CD8-positive, alpha-beta memory T cell (primary cell): ENCODE results near the gene SLC25A30. TPM values are rescaled to one million over a fixed set of nuclear protein-coding genes. Genes with fewer than 3 reads are reported as not detected.
"Not testable (repeated sequence)": the region's sequence is repeated elsewhere in the genome, so short reads cannot be mapped to it uniquely, and the experiment has no call there.

Experiments
- CTCF ChIA-PET: fragments of 350-600 bp; sonication (Branson Sonifier 250); formaldehyde crosslinking; loops from one replicate; lab custom pipeline; 2021; ENCODE audit warnings: antibody characterized with exemption; lab: Charles Lee
- POLR2A ChIA-PET: fragments of 350-600 bp; sonication (Branson Sonifier 250); formaldehyde crosslinking; loops from one replicate; lab custom pipeline; 2021; ENCODE audit warnings: antibody characterized with exemption; lab: Charles Lee
- DNase-seq, 5 donors: peaks; one replicate each; pipeline versions ENCODE4 v3.0.0 to v3.0.0-alpha.2; 2020 to 2022; ENCODE audit warnings: mixed read lengths in 1 of 5
- H3K27ac ChIP-seq: one replicate; pipeline ENCODE4 v1.7.0; 2013; ENCODE audit warnings: low read depth, mild to moderate bottlenecking, low read length, moderate library complexity
- H3K27me3 ChIP-seq: 2 replicates; pipeline ENCODE4 v1.7.0; 2013; ENCODE audit warnings: low read length, mild to moderate bottlenecking; ENCODE audit not compliant: insufficient read depth, poor library complexity, severe bottlenecking
- H3K36me3 ChIP-seq: 2 replicates; pipeline ENCODE4 v1.7.0; 2013; ENCODE audit warnings: mild to moderate bottlenecking, low read length, moderate library complexity; ENCODE audit not compliant: insufficient read depth
- H3K4me1 ChIP-seq: 2 replicates; pipeline ENCODE4 v1.7.0; 2013; ENCODE audit warnings: mild to moderate bottlenecking, low read length, moderate library complexity; ENCODE audit not compliant: insufficient read depth
- H3K4me3 ChIP-seq: 2 replicates; pipeline ENCODE4 v1.7.0; 2013; ENCODE audit warnings: mild to moderate bottlenecking, low read length
- H3K9me3 ChIP-seq: 2 replicates; pipeline ENCODE4 v1.7.0; 2013; ENCODE audit warnings: mild to moderate bottlenecking, low read length
- H3K27ac Mint-ChIP-seq, 8 donors: one replicate each; pipeline ENCODE4 v1.8.0; 2020 to 2021; ENCODE audit warnings: mixed read lengths in 8 of 8, mild to moderate bottlenecking in 6 of 8, inconsistent platforms in 3 of 8, moderate library complexity in 3 of 8
- H3K27me3 Mint-ChIP-seq, 2 donors: one replicate each; pipeline ENCODE4 v1.8.0; 2020 to 2021; ENCODE audit warnings: mixed read lengths in 2 of 2, mild to moderate bottlenecking in 1 of 2, moderate library complexity in 1 of 2
- H3K36me3 Mint-ChIP-seq, 3 donors: one replicate each; pipeline ENCODE4 v1.8.0; 2020 to 2021; ENCODE audit warnings: mixed read lengths in 3 of 3, inconsistent platforms in 1 of 3, mild to moderate bottlenecking in 1 of 3
- H3K4me1 Mint-ChIP-seq, 3 donors: one replicate each; pipeline ENCODE4 v1.8.0; 2020 to 2021; ENCODE audit warnings: mixed read lengths in 3 of 3, inconsistent platforms in 1 of 3, mild to moderate bottlenecking in 1 of 3
- H3K4me3 Mint-ChIP-seq, 7 donors: one replicate each; pipeline ENCODE4 v1.8.0; 2020 to 2021; ENCODE audit warnings: mixed read lengths in 7 of 7, mild to moderate bottlenecking in 6 of 7, moderate library complexity in 4 of 7, inconsistent platforms in 2 of 7
- H3K9me3 Mint-ChIP-seq, 5 donors: one replicate each; pipeline ENCODE4 v1.8.0; 2020 to 2022; ENCODE audit warnings: mixed read lengths in 5 of 5, mild to moderate bottlenecking in 3 of 5, moderate library complexity in 2 of 5, inconsistent platforms in 1 of 5
- polyA plus RNA-seq: library from polyadenylated mRNA; unstranded; fragments of 300-500 nt; fragmentation: Illumina TruSeq; gene quantifications from one replicate; pipeline ENCODE4 v1.2.3, GENCODE V29; 2021
- total RNA-seq, 2 experiments: library from RNA; stranded (reverse); gene quantifications; one replicate each; pipeline ENCODE4 v1.2.3, GENCODE V29; 2021

Gene SLC25A30
- total and polyA plus RNA-seq, 3 experiments from 2014 or later, result 1.7 to 29.8 (median 27.2) TPM

DNA sequence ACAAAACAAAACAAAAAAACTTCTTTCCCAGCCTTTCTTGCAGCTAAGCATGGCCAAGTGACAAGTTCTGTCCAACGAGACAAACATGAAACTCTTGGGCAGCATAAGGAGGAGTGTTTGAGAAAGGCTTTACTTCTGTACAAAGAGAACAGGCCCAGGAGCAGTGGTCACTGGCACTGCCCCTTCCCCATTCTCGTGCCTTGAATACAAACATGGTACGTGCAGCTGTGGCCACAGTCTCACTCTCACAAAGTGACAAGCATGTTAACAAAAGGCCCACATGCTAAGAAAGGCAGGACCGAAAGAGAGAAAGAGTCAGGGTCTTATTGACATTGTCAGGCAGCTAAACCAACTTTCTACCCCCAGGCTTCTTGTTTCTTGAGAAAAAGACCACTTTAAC, 19.8 kb upstream of the SLC25A30 start:
- peaks cover 0 to under 1% (median 0%) of the 10 kb centered on the region in 3 donors for H3K36me3 Mint-ChIP-seq
- H3K4me3 Mint-ChIP-seq, result no peak overlapping the region
- CTCF ChIA-PET, result no interaction called here

DNA sequence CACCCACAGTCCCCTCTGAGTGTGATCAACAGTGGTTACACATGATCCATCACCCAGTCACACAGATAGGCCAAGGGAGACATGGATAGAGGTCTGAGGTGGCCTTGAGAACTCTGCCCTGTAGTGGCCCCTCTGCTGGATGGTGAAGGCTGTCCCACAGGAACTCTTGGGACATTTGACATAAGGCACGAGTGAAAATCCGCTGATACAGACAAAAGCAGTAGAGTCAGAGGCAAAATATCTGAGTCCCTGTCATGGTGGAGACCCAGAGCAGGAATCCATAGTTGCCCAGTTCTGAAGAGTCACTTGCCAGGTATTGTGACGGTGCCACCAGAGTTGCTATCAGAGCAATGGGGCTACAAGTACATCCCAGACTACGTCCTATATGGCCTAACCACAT, 18.8 kb upstream of the SLC25A30 start:
- H3K36me3 ChIP-seq, result no peaks in the 10 kb centered on the region
- CTCF ChIA-PET, result no interaction called here
- H3K27me3 ChIP-seq, result no peaks in the 10 kb centered on the region
- Mint-ChIP-seq H3K4me1 (peaks cover 5 to 6% (median 6%) of the 10 kb centered on the region in 3 donors), H3K36me3 (no peaks in the 10 kb centered on the region), H3K9me3 (no peaks in the 10 kb centered on the region), H3K27ac (no peak overlapping the region), H3K27me3 (peaks cover 0 to 5% of the 10 kb centered on the region in 2 donors), H3K4me3 (no peak overlapping the region)
- POLR2A ChIA-PET, result no interaction called here
- H3K27ac ChIP-seq, result no peak overlapping the region
- DNase-seq, result no peak
- no peaks in the 10 kb centered on the region for H3K9me3 ChIP-seq
- peaks cover 5% of the 10 kb centered on the region for H3K4me1 ChIP-seq
- H3K4me3 ChIP-seq, result no peak overlapping the region

More for the DNA sequence above, 19.8 kb upstream of the SLC25A30 start:
- H3K9me3 ChIP-seq, result no peaks in the 10 kb centered on the region
- H3K27me3 ChIP-seq, result no peaks in the 10 kb centered on the region
- H3K27ac ChIP-seq, result no peak overlapping the region
- no peaks in the 10 kb centered on the region for H3K36me3 ChIP-seq
- peaks cover 5% of the 10 kb centered on the region for H3K4me1 ChIP-seq
- no peaks in the 10 kb centered on the region for H3K9me3 Mint-ChIP-seq
- peaks cover 6 to 8% (median 7%) of the 10 kb centered on the region in 3 donors for H3K4me1 Mint-ChIP-seq
- POLR2A ChIA-PET, result interaction anchor here (0.6 to 0.8 kb wide), 2 partner anchors 19 to 99 kb away, joined by 3 read pairs; partner anchors contain the start of gene SLC25A30
- no peak for DNase-seq
- no peak overlapping the region for H3K4me3 ChIP-seq
- peaks cover 0 to 5% of the 10 kb centered on the region in 2 donors for H3K27me3 Mint-ChIP-seq
- no peak overlapping the region for H3K27ac Mint-ChIP-seq

DNA sequence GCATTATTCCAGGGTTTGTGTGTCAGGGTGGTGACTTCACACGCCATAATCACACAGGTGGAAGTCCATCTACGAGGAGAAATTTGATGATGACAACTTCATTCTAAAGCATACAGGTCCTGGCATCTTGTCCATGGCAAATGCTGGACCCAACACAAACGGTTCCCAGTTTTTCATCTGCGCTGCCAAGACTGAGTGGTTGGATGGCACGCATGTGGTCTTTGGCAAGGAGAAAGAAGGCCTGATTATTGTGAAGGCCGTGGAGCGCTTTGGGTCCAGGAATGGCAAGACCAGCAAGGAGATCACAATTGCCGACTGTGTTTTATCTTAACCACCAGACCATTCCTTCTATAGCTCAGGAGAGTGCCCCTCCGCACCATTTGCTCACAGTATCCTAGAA, 18.2 kb upstream of the SLC25A30 start:
- H3K4me3 Mint-ChIP-seq, result no peak overlapping the region

DNA sequence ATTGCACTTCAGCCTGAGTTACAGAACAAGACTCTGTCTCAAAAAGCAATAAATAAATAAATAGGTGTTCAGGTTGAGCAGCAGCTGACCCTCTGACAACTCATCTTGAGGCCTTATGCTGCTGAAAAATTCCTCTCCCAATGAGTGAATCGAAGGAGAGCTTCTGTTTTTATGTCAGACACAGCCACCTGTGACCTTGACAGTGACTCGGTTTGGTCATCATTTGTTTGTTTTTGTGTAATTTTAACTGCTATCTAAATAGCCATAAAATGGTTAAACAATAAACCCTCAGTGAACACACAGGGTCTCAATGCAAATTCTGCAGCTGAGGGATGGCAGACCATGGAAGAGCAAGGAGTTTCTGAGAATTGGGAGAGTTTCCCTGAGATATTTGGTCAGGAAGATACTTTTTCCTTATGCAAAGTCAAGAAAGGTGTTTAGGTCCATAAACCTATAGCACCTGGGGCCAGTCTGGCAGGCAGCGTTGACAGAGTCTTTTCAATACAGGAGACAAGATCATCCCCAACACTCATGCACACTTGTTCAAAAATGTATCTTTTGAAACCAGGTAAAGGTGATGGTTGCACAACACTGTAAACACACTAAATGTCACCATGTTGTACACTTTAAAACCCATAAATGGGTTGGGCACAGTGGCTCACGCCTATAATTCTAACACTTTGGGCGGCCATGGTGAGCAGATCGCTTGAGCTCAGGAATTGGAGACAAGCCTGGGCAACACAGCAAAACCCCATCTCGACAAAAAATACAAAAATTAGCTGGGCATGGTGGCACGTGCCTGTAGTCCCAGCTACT, 16.6 kb upstream of the SLC25A30 start:
- no peaks in the 10 kb centered on the region for H3K4me1 Mint-ChIP-seq

More for the DNA sequence above, 18.2 kb upstream of the SLC25A30 start:
- H3K4me1 Mint-ChIP-seq, result peaks cover 0 to under 1% (median under 1%) of the 10 kb centered on the region in 3 donors
- Histone ChIP-seq H3K27ac (no peak overlapping the region), H3K9me3 (no peaks in the 10 kb centered on the region), H3K4me3 (no peak overlapping the region), H3K36me3 (no peaks in the 10 kb centered on the region), H3K27me3 (no peaks in the 10 kb centered on the region), H3K4me1 (no peaks in the 10 kb centered on the region)
- H3K27me3 Mint-ChIP-seq, result peaks cover 0 to 5% of the 10 kb centered on the region in 2 donors
- no peaks in the 10 kb centered on the region for H3K36me3 Mint-ChIP-seq
- DNase-seq, result no peak
- H3K27ac Mint-ChIP-seq, result no peak overlapping the region
- H3K9me3 Mint-ChIP-seq, result no peaks in the 10 kb centered on the region
- POLR2A ChIA-PET, result no interaction called here
- CTCF ChIA-PET, result interaction anchor here (1.0 kb wide), 1 partner anchor 65 kb away, joined by 4 read pairs; no protein-coding TSS in a partner anchor

DNA sequence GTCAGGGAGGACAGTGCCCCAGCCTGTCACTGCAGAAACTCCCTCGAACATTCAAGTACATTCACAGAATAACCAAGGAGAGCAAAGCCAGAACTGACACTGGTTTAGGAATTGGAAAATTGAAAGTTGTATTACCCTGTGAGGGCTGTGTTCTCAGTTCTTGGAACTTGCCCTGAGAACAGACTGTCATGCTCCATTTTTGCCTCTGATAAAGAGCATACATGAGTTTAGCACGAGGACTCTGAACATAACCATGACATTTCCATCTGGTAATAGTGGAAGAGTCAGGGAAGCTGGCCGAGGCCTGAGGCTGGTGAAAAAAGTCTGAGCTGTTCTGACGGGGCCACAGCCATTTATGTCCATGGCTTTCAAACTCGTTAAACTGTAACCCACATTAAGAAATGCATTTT, 15.2 kb upstream of the SLC25A30 start:
- ChIA-PET CTCF (no interaction called here), POLR2A (no interaction called here)
- H3K36me3 Mint-ChIP-seq, result no peaks in the 10 kb centered on the region
- H3K4me1 Mint-ChIP-seq, result no peaks in the 10 kb centered on the region
- Histone ChIP-seq H3K27me3 (no peaks in the 10 kb centered on the region), H3K27ac (no peak overlapping the region), H3K36me3 (no peaks in the 10 kb centered on the region), H3K4me3 (no peak overlapping the region), H3K9me3 (no peaks in the 10 kb centered on the region), H3K4me1 (no peaks in the 10 kb centered on the region)
- H3K9me3 Mint-ChIP-seq, result no peaks in the 10 kb centered on the region
- no peak overlapping the region for H3K4me3 Mint-ChIP-seq
- no peak overlapping the region for H3K27ac Mint-ChIP-seq
- peaks cover 0 to 3% of the 10 kb centered on the region in 2 donors for H3K27me3 Mint-ChIP-seq
- DNase-seq, result no peak

More for the DNA sequence above, 16.6 kb upstream of the SLC25A30 start:
- no peaks in the 10 kb centered on the region for H3K4me1 ChIP-seq
- H3K27me3 ChIP-seq, result no peaks in the 10 kb centered on the region
- no peaks in the 10 kb centered on the region for H3K9me3 ChIP-seq
- no peak overlapping the region for H3K4me3 ChIP-seq
- H3K27ac ChIP-seq, result no peak overlapping the region
- DNase-seq, result no peak
- ChIA-PET POLR2A (no interaction called here), CTCF (no interaction called here)
- peaks cover 0 to 3% of the 10 kb centered on the region in 2 donors for H3K27me3 Mint-ChIP-seq
- no peaks in the 10 kb centered on the region for H3K36me3 ChIP-seq
- H3K9me3 Mint-ChIP-seq, result no peaks in the 10 kb centered on the region
- no peak overlapping the region for H3K27ac Mint-ChIP-seq
- no peaks in the 10 kb centered on the region for H3K36me3 Mint-ChIP-seq
- H3K4me3 Mint-ChIP-seq, result no peak overlapping the region

DNA sequence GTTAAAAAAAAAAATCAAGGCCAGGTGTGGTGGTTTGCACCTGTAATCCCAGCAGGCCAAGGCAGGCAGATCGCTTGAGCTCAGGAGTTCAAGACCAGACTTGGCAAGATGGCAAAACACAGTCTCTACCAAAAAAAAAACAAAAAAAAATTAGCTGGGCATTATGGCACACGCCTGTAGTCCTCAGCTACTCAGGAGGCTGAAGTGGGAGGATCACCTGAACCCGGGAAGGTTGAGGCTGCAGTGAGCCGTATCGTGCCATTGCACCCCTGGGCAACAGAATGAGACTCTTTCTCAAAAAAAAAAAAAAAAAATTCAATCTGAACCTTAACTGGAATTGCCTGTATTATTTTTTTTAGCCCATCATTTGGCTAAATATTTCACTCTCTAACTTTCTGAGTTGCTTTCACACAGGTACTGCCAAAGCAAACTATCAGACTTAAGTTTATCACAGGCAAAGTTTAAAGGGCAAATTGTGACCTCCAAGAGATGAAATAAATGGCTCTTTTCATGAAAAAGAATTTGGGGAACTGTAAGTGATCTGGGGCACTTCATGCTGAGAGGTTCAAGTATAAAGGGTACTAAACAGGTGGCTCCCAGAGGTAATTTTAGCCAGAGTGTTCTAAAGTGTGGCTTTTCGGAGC, 14.7 kb upstream of the SLC25A30 start:
- Histone ChIP-seq H3K4me1 (no peaks in the 10 kb centered on the region), H3K27me3 (no peaks in the 10 kb centered on the region), H3K27ac (no peak overlapping the region), H3K4me3 (no peak overlapping the region), H3K9me3 (no peaks in the 10 kb centered on the region), H3K36me3 (no peaks in the 10 kb centered on the region)
- Mint-ChIP-seq H3K4me1 (no peaks in the 10 kb centered on the region), H3K27ac (peak overlapping the region in 1 of 8 donors; percentile 17), H3K4me3 (no peak overlapping the region), H3K9me3 (no peaks in the 10 kb centered on the region), H3K36me3 (no peaks in the 10 kb centered on the region), H3K27me3 (peaks cover 0 to 3% of the 10 kb centered on the region in 2 donors)
- no peak for DNase-seq
- ChIA-PET POLR2A (no interaction called here), CTCF (no interaction called here)

DNA sequence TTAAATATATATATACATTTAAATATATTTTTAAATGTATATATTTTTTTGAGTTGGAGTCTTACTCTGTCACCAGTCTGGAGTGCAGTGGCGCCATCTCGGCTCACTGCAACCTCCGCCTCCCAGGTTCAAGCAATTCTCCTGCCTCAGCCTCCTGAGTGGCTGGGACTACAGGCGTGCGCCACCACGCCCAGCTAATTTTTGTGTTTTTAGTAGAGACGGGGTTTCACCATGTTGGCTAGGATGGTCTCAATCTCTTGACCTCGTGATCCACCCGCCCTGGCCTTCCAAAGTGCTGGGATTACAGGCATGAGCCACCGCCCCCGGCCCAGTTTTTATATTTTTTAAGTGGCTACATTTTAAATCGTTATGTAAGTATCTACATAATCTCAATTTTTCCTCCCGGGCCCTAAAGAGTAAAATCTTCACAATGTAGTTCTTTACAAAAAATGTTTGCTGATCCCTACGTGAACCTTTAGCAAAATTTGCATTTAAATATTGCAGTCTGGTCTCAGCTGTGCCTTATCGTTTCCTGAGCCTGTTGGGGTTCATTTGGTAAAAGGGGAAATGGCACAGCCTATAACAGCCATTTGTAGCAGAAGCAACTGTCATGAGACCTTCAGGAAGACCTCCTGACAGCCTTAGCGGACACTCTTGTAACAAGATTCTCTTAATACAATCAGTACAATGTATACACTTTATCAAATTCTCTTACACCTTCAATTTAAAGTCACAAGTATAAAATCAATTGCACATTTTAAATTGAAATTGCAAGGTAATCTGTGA, 8.1 kb upstream of the SLC25A30 start:
- CTCF ChIA-PET, POLR2A ChIA-PET, H3K4me3 ChIP-seq, H3K27me3 Mint-ChIP-seq, H3K27ac ChIP-seq, H3K4me1 Mint-ChIP-seq, H3K4me3 Mint-ChIP-seq, H3K9me3 Mint-ChIP-seq, H3K36me3 Mint-ChIP-seq, H3K9me3 ChIP-seq, H3K27me3 ChIP-seq, H3K4me1 ChIP-seq, H3K36me3 ChIP-seq: not testable (repeated sequence)
- H3K27ac Mint-ChIP-seq, result peak overlapping the region in 1 of 8 donors; percentile 54
- DNase-seq, result peak in 1 of 5 donors; percentile 21
